ENCODE measurements around the gene RFTN1. TPM values are rescaled to one million over a fixed set of nuclear protein-coding genes. Genes with fewer than 3 reads are reported as not detected.

RFTN1 gene
- total and polyA plus RNA-seq, 9 of the 15 experiments (the other 6 are each of a cell fraction or from before 2014, with no cell fraction given) = 0.08 to 0.51 (median 0.11) TPM; not detected in 6

GRCh38 chr3:16319723-16320122, 193.8 kb downstream of the RFTN1 start (continued):
- 0 out of 2 replicates have a peak, but pooled peaks have one; percentile 15 for TF ChIP-seq TFAP4 (CRISPR knock-in tag; IDR thresholded peaks at IDR 0.05; ENCODE audit: borderline replicate concordance)
- no peak for TF ChIP-seq XRCC4 (IDR thresholded peaks at IDR 0.05; ENCODE audit: extremely low read depth, insufficient read depth, insufficient read length)
- TF ChIP-seq ZBED1 (IDR thresholded peaks at IDR 0.05) = no peak
- TF ChIP-seq MAX (CRISPR knock-in tag; IDR thresholded peaks at IDR 0.05) = 0 out of 2 replicates have a peak, but pooled peaks have one; percentile 3
- TF ChIP-seq LCOR (CRISPR knock-in tag; IDR thresholded peaks at IDR 0.05) = peak; percentile 63; the same call in 1 of the 2 replicates
- no peak for TF ChIP-seq CUX1 (CRISPR knock-in tag; IDR thresholded peaks at IDR 0.05)
- TF ChIP-seq ZNF644 (tag; IDR thresholded peaks at IDR 0.05; ENCODE audit: low read depth) = no peak
- peak; percentile 36; the same call in 1 of the 2 replicates for TF ChIP-seq GABPB1 (CRISPR knock-in tag; IDR thresholded peaks at IDR 0.05)
- no peak for TF ChIP-seq ZNF232 (CRISPR knock-in tag; IDR thresholded peaks at IDR 0.05)
- no peak for TF ChIP-seq PHTF2 (CRISPR knock-in tag; IDR thresholded peaks at IDR 0.05)
- no peak for TF ChIP-seq DIDO1 (tag; IDR thresholded peaks at IDR 0.05; ENCODE audit: low read depth)
- no peak for TF ChIP-seq PHB (CRISPR knock-in tag; IDR thresholded peaks at IDR 0.05)
- peak in 1 of 2 experiments; percentile 8; a peak in 1 of 4 replicates for TF ChIP-seq MAZ (CRISPR knock-in tag; conservative IDR thresholded peaks at IDR 0.05 in 1 of 2, IDR thresholded peaks at IDR 0.05 in 1 of 2)
- no peak for TF ChIP-seq ASH1L (IDR thresholded peaks at IDR 0.05; ENCODE audit: borderline replicate concordance, low read depth, partially characterized antibody)
- TF ChIP-seq KLF13 (tag; IDR thresholded peaks at IDR 0.05; ENCODE audit: borderline replicate concordance, low read depth) = no peak
- no peak for TF ChIP-seq POLR2AphosphoS5 (IDR thresholded peaks at IDR 0.05; ENCODE audit: control insufficient read depth, insufficient read depth, low read depth, low read length)
- no peak for TF ChIP-seq ZFP30 (CRISPR knock-in tag; IDR thresholded peaks at IDR 0.05; ENCODE audit: borderline replicate concordance)
- TF ChIP-seq ZC3H8 (IDR thresholded peaks at IDR 0.05) = no peak
- TF ChIP-seq ZNF23 (CRISPR knock-in tag; IDR thresholded peaks at IDR 0.05) = no peak
- no peak for TF ChIP-seq PBX2 (CRISPR knock-in tag; IDR thresholded peaks at IDR 0.05; ENCODE audit: low read depth)
- TF ChIP-seq PBX2 (tag; conservative IDR thresholded peaks at IDR 0.05; ENCODE audit: low read depth) = no peak
